Suprapubic skin (tissue), 3 donors: ENCODE measurements around the gene NLRC4.

Experiments used
- EP300 ChIP-seq: sonication (generic); formaldehyde crosslinking; IDR thresholded peaks from one replicate; pipeline ENCODE4 v1.6.1; 2017; ENCODE audit warnings: antibody characterized with exemption
- TF ChIP-seq, protein P1 (sequence below), 2 donors: fragments of 200-600 bp in 1 of 2; fragments of 450-650 bp in 1 of 2; sonication (generic) in 1 of 2; IDR thresholded peaks; one replicate each; pipeline ENCODE4 v1.5.1; 2016 to 2019; ENCODE audit warnings: antibody characterized with exemption in 2 of 2, mild to moderate bottlenecking in 1 of 2, moderate library complexity in 1 of 2

- TF ChIP-seq EP300 = no peak
- TF ChIP-seq, protein P1, sequence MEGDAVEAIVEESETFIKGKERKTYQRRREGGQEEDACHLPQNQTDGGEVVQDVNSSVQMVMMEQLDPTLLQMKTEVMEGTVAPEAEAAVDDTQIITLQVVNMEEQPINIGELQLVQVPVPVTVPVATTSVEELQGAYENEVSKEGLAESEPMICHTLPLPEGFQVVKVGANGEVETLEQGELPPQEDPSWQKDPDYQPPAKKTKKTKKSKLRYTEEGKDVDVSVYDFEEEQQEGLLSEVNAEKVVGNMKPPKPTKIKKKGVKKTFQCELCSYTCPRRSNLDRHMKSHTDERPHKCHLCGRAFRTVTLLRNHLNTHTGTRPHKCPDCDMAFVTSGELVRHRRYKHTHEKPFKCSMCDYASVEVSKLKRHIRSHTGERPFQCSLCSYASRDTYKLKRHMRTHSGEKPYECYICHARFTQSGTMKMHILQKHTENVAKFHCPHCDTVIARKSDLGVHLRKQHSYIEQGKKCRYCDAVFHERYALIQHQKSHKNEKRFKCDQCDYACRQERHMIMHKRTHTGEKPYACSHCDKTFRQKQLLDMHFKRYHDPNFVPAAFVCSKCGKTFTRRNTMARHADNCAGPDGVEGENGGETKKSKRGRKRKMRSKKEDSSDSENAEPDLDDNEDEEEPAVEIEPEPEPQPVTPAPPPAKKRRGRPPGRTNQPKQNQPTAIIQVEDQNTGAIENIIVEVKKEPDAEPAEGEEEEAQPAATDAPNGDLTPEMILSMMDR (IDR thresholded peaks at IDR 0.05) = no peak
Observed at GRCh38 chr2:32289165-32289999, 24.7 kb upstream of the NLRC4 start.
